Smooth muscle cell (in vitro differentiated cells): ENCODE data around the gene ZMYM3. TPM values are rescaled to one million over a fixed set of nuclear protein-coding genes. Genes with fewer than 3 reads are reported as not detected.

Source experiments
- DNase-seq: peaks from one replicate; lab custom pipeline; 2025; ENCODE audit not compliant: unreplicated experiment; lab: John Stamatoyannopoulos, UW
- H2AFZ ChIP-seq: fragments of 200-600 bp; sonication (generic); 2 replicates; pipeline ENCODE4 v1.6.0; 2016; ENCODE audit warnings: antibody characterized with exemption, low read depth, mild to moderate bottlenecking
- H3F3A ChIP-seq: fragments of 200-600 bp; sonication (generic); 2 replicates; pipeline ENCODE4 v1.6.0; 2017; ENCODE audit warnings: antibody characterized with exemption, low read depth
- H3K27ac ChIP-seq: fragments of 200-600 bp; sonication (generic); 2 replicates; pipeline ENCODE4 v1.5.1; 2016; ENCODE audit warnings: low read depth, mild to moderate bottlenecking
- H3K27me3 ChIP-seq: fragments of 200-600 bp; sonication (generic); 2 replicates; pipeline ENCODE4 v1.6.1; 2016; ENCODE audit warnings: low read depth, mild to moderate bottlenecking
- H3K36me3 ChIP-seq: fragments of 200-600 bp; sonication (generic); 2 replicates; pipeline ENCODE4 v1.5.1; 2016; ENCODE audit warnings: low read depth
- H3K4me1 ChIP-seq: fragments of 200-600 bp; sonication (generic); 2 replicates; pipeline ENCODE4 v1.5.1; 2016; ENCODE audit warnings: low read depth
- H3K4me2 ChIP-seq: fragments of 200-600 bp; sonication (generic); 2 replicates; pipeline ENCODE4 v1.6.0; 2016; ENCODE audit warnings: mild to moderate bottlenecking
- H3K4me3 ChIP-seq: fragments of 200-600 bp; sonication (generic); 2 replicates; pipeline ENCODE4 v1.5.1; 2016; ENCODE audit warnings: mild to moderate bottlenecking
- H3K79me2 ChIP-seq: fragments of 200-600 bp; sonication (generic); 2 replicates; pipeline ENCODE4 v1.6.0; 2016; ENCODE audit warnings: low read depth, mild to moderate bottlenecking
- H3K9ac ChIP-seq: fragments of 200-600 bp; sonication (generic); 2 replicates; pipeline ENCODE4 v1.6.0; 2016; ENCODE audit warnings: low read depth
- H3K9me3 ChIP-seq: fragments of 200-600 bp; sonication (generic); replicated peaks from 2 replicates; pipeline ENCODE4 v1.5.1; 2016; ENCODE audit warnings: low read depth
- H4K20me1 ChIP-seq: fragments of 200-600 bp; sonication (generic); 2 replicates; pipeline ENCODE4 v1.6.0; 2016; ENCODE audit warnings: low read depth
- CTCF ChIP-seq: fragments of 200-600 bp; sonication (generic); IDR thresholded peaks from 2 replicates; pipeline ENCODE4 v1.5.1; 2017; ENCODE audit warnings: borderline replicate concordance, mild to moderate bottlenecking, antibody characterized with exemption; ENCODE audit not compliant: insufficient read depth, poor library complexity, severe bottlenecking
- WGBS: methylation state at CpG from one replicate; pipeline ENCODE4 v1.1.7; 2016; ENCODE audit warnings: low lambda C conversion rate; 5-methylcytosine and 5-hydroxymethylcytosine counted together
- polyA plus RNA-seq: library from polyadenylated mRNA; unstranded; fragments of >200 nt; fragmentation: Nextera tagmentation; extraction: Ambion mirVana; gene quantifications from 2 replicates; pipeline ENCODE4 v1.2.1, GENCODE V29; 2016
- total RNA-seq: library from RNA; depleted of rRNA; stranded (reverse); fragments of >200 nt; gene quantifications from 2 replicates; pipeline ENCODE4 v1.2.3, GENCODE V29; 2014

Gene ZMYM3
- total and polyA plus RNA-seq, 2 experiments from 2014 or later = 9.0 to 29.5 TPM

- Histone ChIP-seq H3F3A (no peaks in the 10 kb centered on the region), H2AFZ (no peak overlapping the region), H3K36me3 (no peaks in the 10 kb centered on the region), H3K4me3 (no peak overlapping the region), H3K9me3 (no peaks in the 10 kb centered on the region), H3K4me2 (no peak overlapping the region), H3K27ac (no peak overlapping the region), H4K20me1 (no peaks in the 10 kb centered on the region), H3K79me2 (no peaks in the 10 kb centered on the region), H3K27me3 (no peaks in the 10 kb centered on the region), H3K4me1 (no peaks in the 10 kb centered on the region), H3K9ac (no peak overlapping the region)
- DNase-seq = no peak
- TF ChIP-seq CTCF = no peak
- WGBS = 92% methylated on average over 3 of the region's 3 CpGs
Observed at GRCh38 chrX:71210816-71211215, 43.1 kb downstream of the ZMYM3 start.

- no peak overlapping the region for H3K4me2 ChIP-seq
- no peak overlapping the region for H2AFZ ChIP-seq
- H3K27ac ChIP-seq = no peak overlapping the region
- no peak overlapping the region for H3K4me3 ChIP-seq
- no peaks in the 10 kb centered on the region for H3K4me1 ChIP-seq
- H3K9ac ChIP-seq = no peak overlapping the region
- no peaks in the 10 kb centered on the region for H3K27me3 ChIP-seq
- no peaks in the 10 kb centered on the region for H3K79me2 ChIP-seq
- H3K36me3 ChIP-seq = no peaks in the 10 kb centered on the region
- no peaks in the 10 kb centered on the region for H3K9me3 ChIP-seq
- TF ChIP-seq CTCF = no peak
- no peak for DNase-seq
- 88% methylated on average over 7 of the region's 7 CpGs for WGBS
- no peaks in the 10 kb centered on the region for H3F3A ChIP-seq
- H4K20me1 ChIP-seq = no peaks in the 10 kb centered on the region
Observed at GRCh38 chrX:71199252-71200008, 54.5 kb downstream of the ZMYM3 start.

GRCh38 chrX:71198066-71198465, 55.9 kb downstream of the ZMYM3 start:
- Histone ChIP-seq H2AFZ (no peak overlapping the region), H3K79me2 (no peaks in the 10 kb centered on the region), H3K36me3 (no peaks in the 10 kb centered on the region), H3K9me3 (no peaks in the 10 kb centered on the region), H4K20me1 (no peaks in the 10 kb centered on the region), H3F3A (no peaks in the 10 kb centered on the region), H3K4me2 (no peak overlapping the region), H3K27ac (no peak overlapping the region), H3K27me3 (no peaks in the 10 kb centered on the region), H3K9ac (no peak overlapping the region), H3K4me3 (no peak overlapping the region), H3K4me1 (no peaks in the 10 kb centered on the region)
- DNase-seq = no peak
- TF ChIP-seq CTCF = no peak
- 84% methylated on average over 3 of the region's 3 CpGs for WGBS
